HG03064 (cell line): Measurements from ENCODE around the gene TRPM3.

Experiments used
- ATAC-seq: cut with Tn5 transposase; IDR thresholded peaks from one replicate; pipeline ENCODE4 v1.9.1; 2021; ENCODE audit warnings: low read depth; ENCODE audit not compliant: unreplicated experiment

The TRPM3 gene

GRCh38 chr9:70539526-70539925 is 581.9 kb downstream of the TRPM3 start:
- no peak for ATAC-seq

GRCh38 chr9:70539001-70539400 is 582.4 kb downstream of the TRPM3 start:
- no peak for ATAC-seq

DNA sequence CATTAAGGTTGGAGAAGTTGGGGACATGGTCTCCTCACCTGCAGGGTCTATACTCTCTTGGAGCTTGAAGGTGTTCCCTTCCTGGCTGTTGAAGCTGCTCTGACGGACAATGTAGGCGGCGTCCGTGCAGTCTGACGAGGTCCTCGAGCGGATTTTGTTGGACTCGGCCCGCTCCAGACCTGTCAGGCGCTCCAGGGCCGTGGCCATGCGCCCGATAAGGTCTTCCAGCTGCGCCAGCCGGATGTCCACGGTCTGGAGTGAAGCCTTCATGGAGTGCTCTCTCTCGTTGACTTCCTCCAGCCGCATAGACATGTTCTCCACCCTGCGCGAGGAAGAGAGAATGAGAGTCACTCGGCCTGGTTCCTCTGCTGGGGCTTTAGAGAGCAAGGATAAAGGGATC is 584.3 kb downstream of the TRPM3 start:
- ATAC-seq, result no peak

- no peak for ATAC-seq
Observed at GRCh38 chr9:70535546-70536323, 585.7 kb downstream of the TRPM3 start.

DNA sequence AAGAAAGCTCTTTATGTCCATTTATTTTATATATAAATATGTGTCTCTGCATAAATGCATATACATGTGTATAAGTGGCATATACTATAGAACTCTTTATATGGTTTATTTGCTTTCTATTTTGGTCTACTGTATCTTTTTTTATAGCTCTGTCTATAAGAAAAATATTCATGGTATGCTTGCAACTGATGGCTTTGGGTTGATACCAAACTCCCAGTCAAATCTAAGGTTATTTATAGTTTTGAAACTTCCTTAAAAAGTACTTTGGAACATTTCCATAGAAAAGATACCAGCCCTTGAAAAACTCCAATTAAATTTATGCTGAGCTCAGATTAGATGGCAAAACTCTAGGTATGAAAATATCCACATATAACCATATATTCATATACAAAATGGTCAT is 587.0 kb downstream of the TRPM3 start:
- ATAC-seq, result no peak

GRCh38 chr9:70534061-70534460 is 587.4 kb downstream of the TRPM3 start:
- ATAC-seq, result no peak

- ATAC-seq, result no peak
Observed at GRCh38 chr9:70533492-70533891, 587.9 kb downstream of the TRPM3 start.

DNA sequence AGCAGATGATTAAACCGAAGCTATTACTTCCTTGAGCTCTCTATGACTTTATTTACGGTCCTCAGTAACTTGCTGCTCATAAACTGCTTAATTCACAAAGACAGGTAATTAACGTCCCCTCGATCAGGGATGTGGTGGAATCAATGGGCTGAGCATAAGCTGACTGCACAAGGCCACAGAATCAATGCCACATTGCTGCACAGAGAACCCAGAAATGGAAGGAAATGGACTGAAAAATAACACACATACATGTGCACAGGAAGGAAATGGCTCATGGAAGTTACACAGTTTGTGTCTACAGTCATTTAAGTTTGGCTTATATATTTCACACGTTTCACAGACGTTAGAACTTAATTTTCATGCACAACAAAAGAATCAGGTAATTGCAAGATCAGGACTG is 588.7 kb downstream of the TRPM3 start:
- no peak for ATAC-seq

DNA sequence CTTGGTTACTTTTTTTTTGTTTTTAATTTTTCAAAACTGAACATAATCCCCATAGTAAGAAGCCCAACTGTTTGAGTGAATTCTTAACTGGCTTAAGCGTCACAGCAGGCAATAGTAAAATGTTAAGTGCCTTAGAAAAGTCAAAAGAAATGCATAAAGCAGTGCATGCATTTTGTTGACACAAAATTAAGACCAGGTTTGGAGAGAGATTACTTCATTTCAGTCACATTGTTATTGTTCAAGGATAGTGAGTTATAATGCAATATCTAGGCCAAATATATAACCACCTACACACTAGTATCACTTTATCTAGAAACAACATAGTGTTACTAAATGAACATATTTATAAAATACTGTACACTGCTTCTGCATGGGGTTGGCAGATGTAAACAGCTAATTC is 590.1 kb downstream of the TRPM3 start:
- ATAC-seq, result no peak

DNA sequence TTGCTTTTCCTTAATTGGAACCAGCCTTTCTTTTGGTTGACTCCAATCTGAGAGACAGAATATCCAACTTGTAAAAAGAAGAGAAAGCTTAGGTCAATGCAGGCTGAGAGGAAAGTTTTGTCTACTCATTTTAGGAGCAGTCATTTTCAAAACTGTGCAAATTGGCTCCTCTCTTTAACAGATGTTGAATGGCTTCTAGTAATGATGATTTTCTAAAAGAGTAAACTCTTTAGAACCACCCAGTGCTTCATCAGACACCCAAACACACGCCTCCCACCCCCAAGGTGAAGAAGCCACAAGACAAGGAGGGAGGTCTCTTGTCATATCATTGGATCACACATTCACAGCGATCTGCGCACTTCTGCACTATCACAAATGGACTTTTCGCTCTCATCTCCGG is 590.7 kb downstream of the TRPM3 start:
- ATAC-seq, result no peak

DNA sequence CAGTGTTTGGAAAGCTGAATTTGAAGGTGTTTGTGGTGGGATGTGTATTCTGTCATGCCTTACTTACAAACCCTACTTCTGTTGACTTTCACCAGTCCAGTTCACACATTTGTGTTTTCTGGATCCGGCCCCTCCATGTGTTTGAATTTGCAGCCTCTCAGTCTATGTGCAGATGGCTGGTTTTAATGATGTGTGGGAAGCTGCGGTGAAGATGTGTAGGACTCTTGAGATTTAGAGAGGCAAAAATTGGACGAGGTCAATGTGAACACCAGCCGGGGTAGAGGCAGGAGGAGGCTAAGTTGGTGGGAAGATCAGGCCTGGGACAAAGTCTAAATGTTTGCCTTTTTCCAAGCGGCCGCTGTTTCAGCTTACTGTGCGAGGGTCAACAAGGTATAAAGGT is 591.6 kb downstream of the TRPM3 start:
- no peak for ATAC-seq

- ATAC-seq, result no peak
Observed at GRCh38 chr9:70529377-70529776, 592.0 kb downstream of the TRPM3 start.

- ATAC-seq, result no peak
Observed at GRCh38 chr9:70526902-70527301, 594.5 kb downstream of the TRPM3 start.

- no peak for ATAC-seq
Observed at GRCh38 chr9:70525519-70525918, 595.9 kb downstream of the TRPM3 start.

- ATAC-seq, result no peak
Observed at GRCh38 chr9:70519912-70520724, 601.3 kb downstream of the TRPM3 start.

DNA sequence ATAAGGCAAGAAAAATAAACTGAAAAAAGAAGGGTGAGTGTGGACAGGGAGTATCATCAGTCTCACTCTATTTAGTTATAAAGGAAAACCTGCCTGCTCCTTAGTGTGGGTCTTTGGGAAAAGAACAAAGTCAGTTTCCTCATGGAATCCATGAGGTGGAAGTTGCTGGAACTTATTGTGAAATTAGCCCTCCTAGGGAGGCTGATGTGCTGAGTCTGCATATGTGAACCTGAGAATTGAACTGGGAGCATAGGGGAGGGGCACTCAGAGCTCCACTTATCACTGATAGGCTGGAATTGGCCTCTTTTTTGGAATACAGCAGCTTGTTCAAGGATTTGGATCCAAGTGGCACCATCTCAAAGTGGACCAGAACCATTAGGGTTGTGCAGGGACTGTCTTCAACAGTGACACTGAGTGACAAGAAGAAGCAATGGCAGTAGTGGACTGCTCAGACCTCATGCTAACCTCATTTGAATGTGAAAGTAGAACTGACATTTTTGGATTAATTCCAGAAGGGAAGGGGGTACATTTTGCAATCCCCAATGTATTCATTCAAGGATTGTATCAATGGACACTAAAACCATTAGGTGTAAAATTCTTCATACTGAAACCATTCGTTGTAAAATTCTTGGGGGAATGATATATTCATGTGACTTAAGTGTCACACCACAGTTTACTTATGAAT is 603.4 kb downstream of the TRPM3 start:
- ATAC-seq, result no peak

DNA sequence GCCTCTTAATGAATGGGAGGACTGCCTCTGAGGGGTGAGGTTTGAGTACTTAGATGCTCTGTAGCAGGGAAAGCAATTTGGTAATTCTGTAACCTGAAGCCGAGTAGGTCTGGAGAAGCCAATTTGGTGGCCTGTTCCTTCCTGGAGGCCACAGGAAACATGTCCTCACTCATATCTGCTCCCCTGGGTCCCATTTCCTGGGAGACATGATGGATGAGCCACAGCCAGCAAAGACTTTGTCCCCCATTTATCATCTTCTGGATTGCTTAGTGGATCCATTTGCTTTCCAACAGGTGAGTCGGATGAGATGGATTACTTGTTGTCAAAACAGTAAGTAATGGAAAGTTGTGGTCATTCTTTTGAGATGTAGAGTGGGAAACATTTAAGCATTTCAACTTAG is 607.1 kb downstream of the TRPM3 start:
- no peak for ATAC-seq

GRCh38 chr9:70511858-70512257 is 609.6 kb downstream of the TRPM3 start:
- ATAC-seq, result no peak

DNA sequence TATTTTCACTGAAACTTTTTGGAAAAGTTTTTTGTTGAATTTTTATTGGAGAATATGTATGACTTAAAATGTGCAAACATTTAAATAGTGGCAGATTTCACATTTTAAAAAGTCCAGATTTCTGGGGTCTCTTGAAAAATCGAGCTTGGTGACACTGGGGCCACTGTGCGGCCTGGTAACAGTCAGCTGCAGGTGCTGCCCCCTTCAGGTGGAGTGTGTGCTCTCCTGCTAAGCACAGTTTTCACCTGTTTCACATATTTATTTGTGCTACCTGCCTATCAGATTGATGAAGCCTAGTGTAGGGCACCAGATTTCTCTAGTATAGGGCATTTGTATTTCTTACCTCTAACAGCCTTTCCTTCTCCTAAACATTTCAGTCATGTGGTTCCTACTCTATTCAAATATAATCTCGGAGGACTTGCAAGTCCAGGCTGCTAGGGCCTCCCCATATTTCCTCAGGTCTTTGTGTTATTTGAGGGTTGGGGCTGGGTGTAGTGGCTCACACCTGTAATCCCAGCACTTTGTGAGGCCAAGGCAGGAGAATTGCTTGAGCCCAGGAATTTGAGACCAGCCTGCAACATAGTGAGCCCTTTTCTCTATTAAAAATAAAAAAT is 611.2 kb downstream of the TRPM3 start:
- no peak for ATAC-seq

- no peak for ATAC-seq
Observed at GRCh38 chr9:70506159-70506558, 615.3 kb downstream of the TRPM3 start.

- ATAC-seq, result no peak
Observed at GRCh38 chr9:70504834-70505233, 616.6 kb downstream of the TRPM3 start.
